ENCODE data around the gene DDOST.
"Not testable (repeated sequence)": the region's sequence is repeated elsewhere in the genome, so short reads cannot be mapped to it uniquely, and the experiment has no call there.

DNA sequence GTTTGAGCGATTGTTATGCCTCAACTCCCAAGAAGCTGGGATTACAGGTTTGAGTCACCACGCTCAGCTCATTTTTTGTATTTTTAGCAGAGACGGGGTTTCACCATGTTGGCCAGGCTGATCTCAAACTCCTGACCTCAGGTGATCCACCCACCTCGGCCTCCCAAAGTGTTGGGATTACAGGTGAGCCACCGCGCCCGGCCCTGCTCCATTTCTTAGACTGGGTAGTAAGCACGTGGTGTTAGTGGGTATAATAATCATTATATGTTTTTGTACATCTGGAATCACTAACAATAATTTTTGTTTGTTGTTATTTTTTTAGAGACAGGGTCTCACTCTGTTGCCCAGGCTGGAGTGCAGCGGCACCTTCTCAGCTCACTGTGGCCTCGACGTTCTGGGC is 12.5 kb upstream of the DDOST start:
- TF ChIP-seq, protein P1, sequence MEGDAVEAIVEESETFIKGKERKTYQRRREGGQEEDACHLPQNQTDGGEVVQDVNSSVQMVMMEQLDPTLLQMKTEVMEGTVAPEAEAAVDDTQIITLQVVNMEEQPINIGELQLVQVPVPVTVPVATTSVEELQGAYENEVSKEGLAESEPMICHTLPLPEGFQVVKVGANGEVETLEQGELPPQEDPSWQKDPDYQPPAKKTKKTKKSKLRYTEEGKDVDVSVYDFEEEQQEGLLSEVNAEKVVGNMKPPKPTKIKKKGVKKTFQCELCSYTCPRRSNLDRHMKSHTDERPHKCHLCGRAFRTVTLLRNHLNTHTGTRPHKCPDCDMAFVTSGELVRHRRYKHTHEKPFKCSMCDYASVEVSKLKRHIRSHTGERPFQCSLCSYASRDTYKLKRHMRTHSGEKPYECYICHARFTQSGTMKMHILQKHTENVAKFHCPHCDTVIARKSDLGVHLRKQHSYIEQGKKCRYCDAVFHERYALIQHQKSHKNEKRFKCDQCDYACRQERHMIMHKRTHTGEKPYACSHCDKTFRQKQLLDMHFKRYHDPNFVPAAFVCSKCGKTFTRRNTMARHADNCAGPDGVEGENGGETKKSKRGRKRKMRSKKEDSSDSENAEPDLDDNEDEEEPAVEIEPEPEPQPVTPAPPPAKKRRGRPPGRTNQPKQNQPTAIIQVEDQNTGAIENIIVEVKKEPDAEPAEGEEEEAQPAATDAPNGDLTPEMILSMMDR (IDR thresholded peaks at IDR 0.05) = not testable (repeated sequence)
- not testable (repeated sequence) for TF ChIP-seq EP300 (IDR thresholded peaks at IDR 0.05; ENCODE audit: low read depth); POLR2AphosphoS5 (IDR thresholded peaks at IDR 0.05)

Measured in transverse colon (tissue), 4 donors.